Nephron (organoid): ENCODE data around the gene IGSF22.

Experiments used
- H3K27ac Mint-ChIP-seq, 3 experiments: 2 replicates each; pipeline ENCODE4 v1.8.0; 2020; ENCODE audit warnings: mixed read lengths in 3 of 3, mild to moderate bottlenecking in 2 of 3, moderate library complexity in 1 of 3
- H3K27me3 Mint-ChIP-seq: 2 replicates; pipeline ENCODE4 v1.8.0; 2021; ENCODE audit warnings: low read depth, mild to moderate bottlenecking, moderate library complexity, mixed read lengths
- H3K36me3 Mint-ChIP-seq: 2 replicates; pipeline ENCODE4 v1.8.0; 2020; ENCODE audit warnings: low read depth, mixed read lengths
- H3K4me1 Mint-ChIP-seq: 2 replicates; pipeline ENCODE4 v1.8.0; 2020; ENCODE audit warnings: mixed read lengths
- H3K4me3 Mint-ChIP-seq, 3 experiments: 2 replicates each; pipeline ENCODE4 v1.8.0; 2020; ENCODE audit warnings: mild to moderate bottlenecking in 3 of 3, mixed read lengths in 3 of 3, moderate library complexity in 2 of 3
- H3K9me3 Mint-ChIP-seq: 2 replicates; pipeline ENCODE4 v1.8.0; 2020; ENCODE audit warnings: mixed read lengths
- TF ChIP-seq, protein P1 (sequence below), 3 experiments: fragments of 200-600 bp; sonication (generic); IDR thresholded peaks; one replicate each; pipeline ENCODE4 v1.5.0; 2021; ENCODE audit warnings: antibody characterized with exemption in 3 of 3; ENCODE audit not compliant: unreplicated experiment in 3 of 3

The IGSF22 gene

DNA sequence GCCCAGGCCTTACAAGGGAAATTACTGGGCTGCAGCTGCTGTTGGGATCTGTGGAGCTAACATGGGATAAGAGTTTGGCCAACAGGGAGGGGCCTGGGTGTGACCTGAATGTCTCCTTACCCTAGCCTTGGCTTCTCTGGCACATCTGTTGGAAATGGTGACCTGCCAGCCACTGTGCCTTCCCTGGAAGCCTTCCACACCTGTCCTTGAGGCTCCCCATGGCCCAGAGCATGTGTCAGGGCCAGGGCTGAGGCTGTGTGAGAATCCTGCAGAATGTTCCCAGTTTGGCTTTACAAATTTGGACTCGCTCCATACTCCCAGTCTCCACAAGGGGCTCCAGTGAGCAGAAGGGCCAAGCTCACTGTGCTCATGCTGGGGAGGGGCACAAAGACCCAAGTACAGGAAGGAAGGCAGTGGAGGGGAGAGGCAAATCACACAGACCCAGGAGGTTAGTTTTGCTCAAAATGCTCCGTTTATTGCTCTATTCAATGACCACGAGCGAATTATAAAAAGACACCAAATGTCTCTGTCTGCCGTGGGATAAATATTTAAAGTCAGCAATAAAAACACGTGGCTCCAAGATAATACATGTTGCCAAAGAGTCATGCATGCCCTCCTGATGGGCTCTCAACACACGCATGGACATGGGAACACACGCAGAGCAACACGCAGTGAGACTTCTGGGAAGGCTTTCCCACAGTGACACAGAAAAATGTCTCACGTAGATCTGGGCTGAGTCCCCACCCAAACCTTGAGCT lies 1.7 kb upstream of the IGSF22 start:
- TF ChIP-seq, protein P1, sequence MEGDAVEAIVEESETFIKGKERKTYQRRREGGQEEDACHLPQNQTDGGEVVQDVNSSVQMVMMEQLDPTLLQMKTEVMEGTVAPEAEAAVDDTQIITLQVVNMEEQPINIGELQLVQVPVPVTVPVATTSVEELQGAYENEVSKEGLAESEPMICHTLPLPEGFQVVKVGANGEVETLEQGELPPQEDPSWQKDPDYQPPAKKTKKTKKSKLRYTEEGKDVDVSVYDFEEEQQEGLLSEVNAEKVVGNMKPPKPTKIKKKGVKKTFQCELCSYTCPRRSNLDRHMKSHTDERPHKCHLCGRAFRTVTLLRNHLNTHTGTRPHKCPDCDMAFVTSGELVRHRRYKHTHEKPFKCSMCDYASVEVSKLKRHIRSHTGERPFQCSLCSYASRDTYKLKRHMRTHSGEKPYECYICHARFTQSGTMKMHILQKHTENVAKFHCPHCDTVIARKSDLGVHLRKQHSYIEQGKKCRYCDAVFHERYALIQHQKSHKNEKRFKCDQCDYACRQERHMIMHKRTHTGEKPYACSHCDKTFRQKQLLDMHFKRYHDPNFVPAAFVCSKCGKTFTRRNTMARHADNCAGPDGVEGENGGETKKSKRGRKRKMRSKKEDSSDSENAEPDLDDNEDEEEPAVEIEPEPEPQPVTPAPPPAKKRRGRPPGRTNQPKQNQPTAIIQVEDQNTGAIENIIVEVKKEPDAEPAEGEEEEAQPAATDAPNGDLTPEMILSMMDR (IDR thresholded peaks at IDR 0.05; ENCODE audit: unreplicated experiment in 3 of 3), result peak; percentile 65 to 76 (median 75)
- no peaks in the 10 kb centered on the region for H3K36me3 Mint-ChIP-seq
- peaks cover 9% of the 10 kb centered on the region for H3K27me3 Mint-ChIP-seq
- no peaks in the 10 kb centered on the region for H3K9me3 Mint-ChIP-seq
- peaks cover 12% of the 10 kb centered on the region for H3K4me1 Mint-ChIP-seq
- H3K27ac Mint-ChIP-seq, result peak overlapping the region in 1 of 3 experiments; percentile 70
- no peak overlapping the region for H3K4me3 Mint-ChIP-seq

DNA sequence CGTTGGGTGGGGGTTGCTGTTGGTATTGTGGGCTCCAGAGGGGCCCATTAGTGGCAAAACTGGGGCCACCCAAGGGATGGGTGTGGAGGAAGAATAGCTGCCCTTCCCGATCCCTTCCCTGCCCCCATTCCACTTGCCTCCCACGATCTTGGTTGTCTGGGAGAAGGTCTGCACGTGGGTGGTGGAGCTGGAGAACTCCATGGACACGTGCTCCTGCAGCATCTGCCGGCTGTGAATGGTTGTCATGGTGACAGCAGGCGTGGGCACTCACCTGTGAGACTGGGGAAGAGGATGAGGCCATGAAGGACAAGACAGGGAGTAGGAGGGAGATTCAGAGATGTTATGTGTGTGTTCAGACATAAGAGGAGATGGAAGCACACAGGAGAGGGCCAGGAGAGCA lies 2.0 kb downstream of the IGSF22 start:
- Mint-ChIP-seq H3K27me3 (peaks cover 16% of the 10 kb centered on the region), H3K27ac (no peak overlapping the region), H3K4me1 (peaks cover 31% of the 10 kb centered on the region), H3K9me3 (no peaks in the 10 kb centered on the region), H3K36me3 (no peaks in the 10 kb centered on the region), H3K4me3 (no peak overlapping the region)
- TF ChIP-seq, protein P1 (IDR thresholded peaks at IDR 0.05; ENCODE audit: unreplicated experiment in 3 of 3), result no peak

DNA sequence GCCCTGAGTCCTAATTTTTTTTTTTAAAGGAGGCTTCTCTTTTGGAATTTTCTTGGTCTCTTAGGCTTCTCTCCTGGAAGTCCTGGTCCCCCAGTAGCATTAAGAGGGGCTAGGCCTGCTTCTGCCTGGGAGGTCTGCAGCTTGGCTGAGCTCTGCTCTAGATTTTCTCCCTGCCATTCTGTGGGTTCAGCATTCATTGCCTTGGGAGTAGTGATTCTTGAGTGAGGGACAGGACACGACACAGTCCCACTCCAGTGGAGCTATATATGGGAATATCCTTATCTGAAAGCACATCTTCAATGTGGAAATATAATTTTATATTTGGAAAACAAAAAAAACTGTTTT lies 3.7 kb downstream of the IGSF22 start:
- Mint-ChIP-seq H3K4me1 (peaks cover 26% of the 10 kb centered on the region), H3K36me3 (no peaks in the 10 kb centered on the region), H3K4me3 (peak overlapping the region; percentile 86 to 96 (median 92)), H3K27ac (peak overlapping the region in 1 of 3 experiments; percentile 40), H3K27me3 (peaks cover 21% of the 10 kb centered on the region), H3K9me3 (no peaks in the 10 kb centered on the region)
- TF ChIP-seq, protein P1 (IDR thresholded peaks at IDR 0.05; ENCODE audit: unreplicated experiment in 3 of 3), result peak in 1 of 3 experiments; percentile 15

DNA sequence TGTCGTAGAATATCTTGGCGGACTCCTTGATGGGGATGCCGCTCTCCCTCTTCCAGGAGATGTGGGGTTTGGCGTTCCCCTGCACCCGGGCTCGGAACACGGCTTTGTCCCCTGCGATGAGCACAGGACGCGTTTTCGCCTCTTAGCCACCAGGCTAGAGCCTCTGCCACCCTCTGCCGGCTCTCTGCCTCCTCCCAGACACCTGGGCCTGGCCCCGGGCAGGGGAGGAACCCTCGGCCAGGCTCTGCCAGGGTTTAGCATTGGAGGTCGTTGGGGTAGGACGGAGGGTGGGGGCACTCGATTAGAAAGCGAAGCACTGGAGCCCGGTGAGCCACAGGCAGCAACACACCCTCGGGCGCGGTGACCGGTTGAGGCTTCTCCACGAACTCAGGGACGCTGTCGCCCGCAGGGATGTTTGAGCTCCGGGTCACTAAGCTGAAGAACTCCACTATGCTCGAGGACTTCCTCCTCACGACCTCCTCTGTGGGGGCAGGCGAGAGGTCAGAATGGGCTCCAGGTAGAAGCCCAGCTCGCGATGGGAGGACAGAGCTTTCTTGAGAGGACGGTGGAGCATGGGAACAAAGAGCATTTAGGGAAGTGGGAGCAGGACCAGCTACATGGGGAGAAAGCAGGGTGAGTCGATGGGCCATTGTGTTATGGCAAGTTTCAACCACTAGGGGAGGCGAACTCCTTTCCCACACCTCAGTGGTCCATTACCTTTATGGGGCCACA lies 4.3 kb downstream of the IGSF22 start:
- H3K27me3 Mint-ChIP-seq, result peaks cover 21% of the 10 kb centered on the region
- H3K4me1 Mint-ChIP-seq, result peaks cover 26% of the 10 kb centered on the region
- no peaks in the 10 kb centered on the region for H3K9me3 Mint-ChIP-seq
- H3K4me3 Mint-ChIP-seq, result peak overlapping the region; percentile 86 to 96 (median 92)
- H3K27ac Mint-ChIP-seq, result peak overlapping the region; percentile 20 to 58 (median 56)
- no peaks in the 10 kb centered on the region for H3K36me3 Mint-ChIP-seq
- TF ChIP-seq, protein P1 (IDR thresholded peaks at IDR 0.05; ENCODE audit: unreplicated experiment in 3 of 3), result peak; percentile 64 to 71 (median 64)

DNA sequence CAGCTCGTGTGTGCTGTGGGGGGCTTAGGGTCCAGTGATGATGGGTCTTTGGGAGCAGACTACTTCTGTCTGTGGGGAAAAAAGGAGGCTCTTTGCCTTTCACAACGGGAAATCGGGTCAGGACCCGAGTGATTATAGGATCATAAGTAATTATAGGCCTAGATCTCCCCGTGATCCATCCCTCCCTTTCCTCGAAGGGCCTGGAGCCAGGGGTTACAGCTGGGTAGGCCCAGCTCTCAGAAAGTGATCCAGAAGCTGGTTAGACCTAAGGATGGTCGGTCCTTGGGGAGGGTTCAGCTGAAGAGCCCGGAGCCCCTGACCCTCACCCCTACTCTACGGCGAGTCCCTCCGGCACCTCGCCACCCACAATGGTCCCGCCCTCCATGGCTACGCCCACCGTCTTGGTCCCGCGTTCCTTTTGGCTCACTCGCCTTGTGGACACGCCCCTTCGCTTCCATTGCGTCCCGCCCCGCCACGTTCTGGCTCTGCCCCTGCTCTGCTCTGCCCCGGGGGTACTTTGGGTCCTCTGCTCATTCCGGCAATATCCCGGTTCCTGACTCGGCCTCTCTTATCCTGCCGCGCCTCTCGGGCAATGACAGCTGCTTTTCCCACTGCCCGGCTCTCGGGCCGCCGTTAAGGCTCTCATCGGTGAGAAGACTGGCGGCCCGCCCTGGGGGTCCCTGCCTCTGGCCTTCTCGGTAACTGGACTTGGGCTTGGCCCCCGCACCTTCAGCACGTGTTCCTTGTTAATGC lies 5.0 kb downstream of the IGSF22 start:
- Mint-ChIP-seq H3K36me3 (no peaks in the 10 kb centered on the region), H3K9me3 (no peaks in the 10 kb centered on the region), H3K27me3 (peaks cover 17% of the 10 kb centered on the region), H3K27ac (peak overlapping the region; percentile 56 to 82 (median 58)), H3K4me3 (peak overlapping the region; percentile 86 to 96 (median 92)), H3K4me1 (peaks cover 26% of the 10 kb centered on the region)
- TF ChIP-seq, protein P1 (IDR thresholded peaks at IDR 0.05; ENCODE audit: unreplicated experiment in 3 of 3), result no peak
